ENCODE measurements around the gene HSD11B1. TPM values are rescaled to one million over a fixed set of nuclear protein-coding genes. Genes with fewer than 3 reads are reported as not detected.

HSD11B1 gene
- total RNA-seq, 1 experiment from 2014 or later = 0.21 TPM

GRCh38 chr1:209672705-209673630 lies 31.7 kb upstream of the HSD11B1 start:
- ChIA-PET POLR2A (interaction anchor here (0.6 to 8.1 kb wide), 8 partner anchors 9 to 1506 kb away, joined by 3 to 254 read pairs (median 4); partner anchors contain the start of gene LAMB3), CTCF (interaction anchor here (0.6 to 5.1 kb wide), 17 partner anchors 9 to 1549 kb away, joined by 3 to 38 read pairs (median 5); partner anchors contain the start of gene LAMB3)
- no peaks in the 10 kb centered on the region for H3K36me3 Mint-ChIP-seq (ENCODE audit: insufficient read depth, unreplicated experiment)
- H3K27me3 Mint-ChIP-seq (ENCODE audit: insufficient read depth, unreplicated experiment) = no peaks in the 10 kb centered on the region
- intact Hi-C loops (cut with micrococcal nuclease) = loop anchor here (1.0 to 2.0 kb wide), 2 partner anchors 16 to 21 kb away; partner anchors contain the start of gene LAMB3
- H3K27ac Mint-ChIP-seq (ENCODE audit: low read depth, unreplicated experiment) = no peak overlapping the region
- peaks cover 37% of the 10 kb centered on the region for H3K4me1 Mint-ChIP-seq (ENCODE audit: insufficient read depth, unreplicated experiment)
- no peak overlapping the region for H3K4me3 Mint-ChIP-seq (ENCODE audit: unreplicated experiment)
- DNase-seq (ENCODE audit: unreplicated experiment) = peak; percentile 91
- no peaks in the 10 kb centered on the region for H3K9me3 Mint-ChIP-seq (ENCODE audit: unreplicated experiment)
- TSS peak; percentile 80 for BruUV-seq (replicated peaks)
- TF ChIP-seq CTCF (IDR thresholded peaks at IDR 0.05; ENCODE audit: unreplicated experiment) = no peak

- BruUV-seq (replicated peaks) = TSS peak; percentile 99
- no peak for TF ChIP-seq CTCF (IDR thresholded peaks at IDR 0.05; ENCODE audit: unreplicated experiment)
- POLR2A ChIA-PET = interaction anchor here (0.6 to 8.1 kb wide), 10 partner anchors 8 to 1507 kb away, joined by 3 to 254 read pairs (median 4); partner anchors contain the start of gene LAMB3
Observed at GRCh38 chr1:209673631-209674417, 30.8 kb upstream of the HSD11B1 start.

GRCh38 chr1:209674957-209675564 lies 29.6 kb upstream of the HSD11B1 start, which contains the start of gene G0S2:
Gene G0S2 (plus strand): TSS chr1:209675412. CDS start chr1:209675685, 273 bp downstream.
- TF ChIP-seq CTCF (IDR thresholded peaks at IDR 0.05; ENCODE audit: unreplicated experiment) = no peak
- POLR2A ChIA-PET = interaction anchor here (0.5 to 8.1 kb wide), 5 partner anchors 10 to 51 kb away, joined by 3 to 254 read pairs (median 20); partner anchors contain the start of gene LAMB3
- intact Hi-C loops (cut with micrococcal nuclease) = no loop called here
- CTCF ChIA-PET = interaction anchor here (0.5 to 5.1 kb wide), 12 partner anchors 9 to 73 kb away, joined by 3 to 38 read pairs (median 5); partner anchors contain the start of gene LAMB3
- H3K4me1 Mint-ChIP-seq (ENCODE audit: insufficient read depth, unreplicated experiment) = peaks cover 36% of the 10 kb centered on the region
- BruUV-seq (replicated peaks) = no TSS peak
- H3K36me3 Mint-ChIP-seq (ENCODE audit: insufficient read depth, unreplicated experiment) = no peaks in the 10 kb centered on the region
- H3K27me3 Mint-ChIP-seq (ENCODE audit: insufficient read depth, unreplicated experiment) = no peaks in the 10 kb centered on the region
- peak within 1 kb of the TSS; percentile 66 for H3K27ac Mint-ChIP-seq (ENCODE audit: low read depth, unreplicated experiment)
- H3K4me3 Mint-ChIP-seq (ENCODE audit: unreplicated experiment) = no peak within 1 kb of the TSS
- DNase-seq (ENCODE audit: unreplicated experiment) = no peak
- H3K9me3 Mint-ChIP-seq (ENCODE audit: unreplicated experiment) = no peaks in the 10 kb centered on the region

More at GRCh38 chr1:209673631-209674417, 30.8 kb upstream of the HSD11B1 start:
- H3K36me3 Mint-ChIP-seq (ENCODE audit: insufficient read depth, unreplicated experiment) = no peaks in the 10 kb centered on the region
- intact Hi-C loops (cut with micrococcal nuclease) = loop anchor here (1.0 to 2.0 kb wide), 2 partner anchors 17 to 22 kb away; partner anchors contain the start of gene LAMB3
- no peaks in the 10 kb centered on the region for H3K27me3 Mint-ChIP-seq (ENCODE audit: insufficient read depth, unreplicated experiment)
- H3K4me1 Mint-ChIP-seq (ENCODE audit: insufficient read depth, unreplicated experiment) = peaks cover 37% of the 10 kb centered on the region
- no peak overlapping the region for H3K4me3 Mint-ChIP-seq (ENCODE audit: unreplicated experiment)
- CTCF ChIA-PET = interaction anchor here (0.5 to 5.1 kb wide), 15 partner anchors 9 to 146 kb away, joined by 3 to 38 read pairs (median 5); partner anchors contain the start of gene LAMB3
- peak; percentile 86 for DNase-seq (ENCODE audit: unreplicated experiment)
- peak overlapping the region; percentile 66 for H3K27ac Mint-ChIP-seq (ENCODE audit: low read depth, unreplicated experiment)
- H3K9me3 Mint-ChIP-seq (ENCODE audit: unreplicated experiment) = no peaks in the 10 kb centered on the region
